Measurements from ENCODE around the gene NVL.
"Not testable (repeated sequence)": the region's sequence is repeated elsewhere in the genome, so short reads cannot be mapped to it uniquely, and the experiment has no call there.

Gene NVL

DNA sequence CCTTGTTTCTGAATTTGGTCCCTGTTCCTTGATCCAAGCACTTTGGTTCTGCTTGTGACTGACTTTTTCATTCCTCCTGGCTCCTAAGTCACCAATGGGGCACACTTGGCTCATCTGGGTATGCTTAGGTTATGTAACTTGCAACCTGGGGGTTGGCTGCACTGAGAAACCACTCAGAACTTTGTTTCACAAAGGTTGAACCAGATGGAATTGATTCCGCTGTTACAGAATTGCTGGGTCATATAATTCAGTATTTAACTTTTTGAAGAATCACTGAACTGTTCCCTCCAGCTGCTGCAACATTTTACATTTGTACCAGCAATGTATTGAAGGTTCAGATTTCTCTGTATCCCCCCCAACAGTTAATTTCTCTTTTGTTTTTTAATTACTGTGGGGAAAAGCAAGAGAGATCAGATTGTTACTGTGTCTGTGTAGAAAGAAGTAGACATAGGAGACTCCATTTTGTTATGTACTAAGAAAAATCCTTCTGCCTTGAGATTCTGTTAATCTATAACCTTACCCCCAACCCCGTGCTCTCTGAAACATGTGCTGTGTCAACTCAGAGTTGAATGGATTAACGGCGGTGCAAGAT, 9.6 kb upstream of the NVL start:
- DNase-seq = no peak
- in situ Hi-C loops (cut with MboI; ENCODE audit: low pct_unique_long_range_greater_than_20kb, low sequenced_read_pairs) = loop anchor here (25.0 kb wide), 1 partner anchor 602 kb away; no protein-coding TSS in a partner anchor

DNA sequence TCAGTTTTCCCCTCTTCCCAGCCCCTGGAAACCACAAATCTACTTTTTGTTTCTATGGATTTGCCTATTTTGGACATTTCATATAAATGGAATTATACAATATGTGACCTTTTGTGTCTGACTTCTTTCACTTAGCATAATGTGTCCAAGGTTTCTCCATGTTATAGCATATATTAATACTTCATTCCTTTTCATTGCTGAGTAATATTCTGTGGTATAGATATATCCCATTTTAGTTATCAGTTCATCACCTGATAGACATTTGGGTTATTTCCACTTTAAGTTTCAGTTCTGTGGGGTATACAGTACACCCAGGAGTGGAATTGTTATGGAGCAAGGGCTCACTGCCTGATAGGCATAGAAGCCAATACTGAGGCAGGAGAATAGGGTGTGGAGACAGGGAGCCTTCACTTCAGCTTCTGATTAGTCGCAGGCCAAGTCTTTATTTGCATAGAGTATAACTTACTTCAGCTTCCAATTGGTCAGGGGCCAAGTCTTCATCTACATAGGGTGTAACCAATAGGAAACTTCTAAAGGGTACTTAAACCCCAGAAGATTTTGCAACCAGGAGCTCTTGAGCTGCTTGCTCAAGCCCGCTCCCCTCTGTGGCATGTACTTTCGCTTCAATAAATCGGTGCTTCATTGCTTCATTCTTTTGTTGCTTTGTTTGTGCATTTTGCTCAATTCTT, 8.3 kb upstream of the NVL start:
- no peak for DNase-seq
- in situ Hi-C loops (cut with MboI; ENCODE audit: low pct_unique_long_range_greater_than_20kb, low sequenced_read_pairs) = loop anchor here (25.0 kb wide), 1 partner anchor 601 kb away; no protein-coding TSS in a partner anchor

- peak; percentile 72 for DNase-seq
- in situ Hi-C loops (cut with MboI; ENCODE audit: low pct_unique_long_range_greater_than_20kb, low sequenced_read_pairs) = loop anchor here (25.0 kb wide), 1 partner anchor 597 kb away; no protein-coding TSS in a partner anchor
Measured at GRCh38 chr1:224333939-224334786, 4.2 kb upstream of the NVL start.

GRCh38 chr1:224333309-224333926, 3.4 kb upstream of the NVL start:
- DNase-seq = peak; percentile 90
- in situ Hi-C loops (cut with MboI; ENCODE audit: low pct_unique_long_range_greater_than_20kb, low sequenced_read_pairs) = loop anchor here (25.0 kb wide), 1 partner anchor 596 kb away; no protein-coding TSS in a partner anchor

GRCh38 chr1:224331824-224332223, 1.9 kb upstream of the NVL start:
- in situ Hi-C loops (cut with MboI; ENCODE audit: low pct_unique_long_range_greater_than_20kb, low sequenced_read_pairs) = loop anchor here (25.0 kb wide), 1 partner anchor 595 kb away; no protein-coding TSS in a partner anchor
- DNase-seq = no peak

DNA sequence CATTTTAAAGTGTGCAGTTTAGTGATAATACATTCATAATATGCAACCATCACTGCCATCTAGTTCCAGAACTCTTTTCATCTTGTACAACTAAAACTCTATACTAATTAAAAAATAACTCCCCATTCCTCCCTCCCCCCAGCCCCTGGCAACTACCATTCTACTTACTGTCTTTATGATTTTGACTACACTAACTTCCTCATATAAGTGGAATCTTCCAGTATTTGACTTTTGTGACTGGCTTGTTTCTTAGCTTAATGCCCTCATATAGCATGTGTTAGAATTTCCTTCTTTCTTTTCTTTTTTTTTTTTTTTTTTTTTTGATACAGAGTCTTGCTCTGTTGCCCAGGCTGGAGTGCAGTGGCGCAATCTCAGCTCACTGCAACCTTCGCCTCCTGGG, 1.4 kb upstream of the NVL start:
- peak; percentile 18 for DNase-seq
- in situ Hi-C loops (cut with MboI; ENCODE audit: low pct_unique_long_range_greater_than_20kb, low sequenced_read_pairs) = loop anchor here (25.0 kb wide), 1 partner anchor 594 kb away; no protein-coding TSS in a partner anchor

- in situ Hi-C loops (cut with MboI; ENCODE audit: low pct_unique_long_range_greater_than_20kb, low sequenced_read_pairs) = loop anchor here (25.0 kb wide), 1 partner anchor 592 kb away; no protein-coding TSS in a partner anchor
- DNase-seq = no peak
Measured at GRCh38 chr1:224329484-224329841, 509 bp downstream of the NVL start.

GRCh38 chr1:224328644-224329043, 1.3 kb downstream of the NVL start:
- in situ Hi-C loops (cut with MboI; ENCODE audit: low pct_unique_long_range_greater_than_20kb, low sequenced_read_pairs) = loop anchor here (25.0 kb wide), 1 partner anchor 591 kb away; no protein-coding TSS in a partner anchor
- DNase-seq = no peak

GRCh38 chr1:224325959-224326358, 4.0 kb downstream of the NVL start:
- in situ Hi-C loops (cut with MboI; ENCODE audit: low pct_unique_long_range_greater_than_20kb, low sequenced_read_pairs) = loop anchor here (25.0 kb wide), 1 partner anchor 589 kb away; no protein-coding TSS in a partner anchor
- no peak for DNase-seq

DNA sequence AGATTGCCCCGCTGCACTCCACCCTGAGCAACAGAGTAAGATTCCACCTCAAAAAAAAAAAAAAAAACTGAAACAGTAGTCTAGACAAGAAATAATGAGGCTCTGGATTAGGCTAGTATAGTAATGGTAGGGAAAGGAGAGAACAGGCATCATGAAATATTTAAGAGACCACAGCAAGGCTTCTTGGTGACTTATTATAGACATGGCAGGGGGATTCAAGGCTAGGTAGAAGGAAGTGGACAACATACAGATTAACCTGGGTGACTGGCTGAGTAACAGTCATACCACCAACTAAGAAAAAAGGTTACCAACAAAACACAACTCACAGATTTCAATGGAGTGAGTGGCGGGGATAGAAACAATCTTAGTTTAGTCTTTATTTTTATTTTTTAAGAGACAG, 8.3 kb downstream of the NVL start:
- no peak for DNase-seq
- in situ Hi-C loops (cut with MboI; ENCODE audit: low pct_unique_long_range_greater_than_20kb, low sequenced_read_pairs) = no loop called here

DNA sequence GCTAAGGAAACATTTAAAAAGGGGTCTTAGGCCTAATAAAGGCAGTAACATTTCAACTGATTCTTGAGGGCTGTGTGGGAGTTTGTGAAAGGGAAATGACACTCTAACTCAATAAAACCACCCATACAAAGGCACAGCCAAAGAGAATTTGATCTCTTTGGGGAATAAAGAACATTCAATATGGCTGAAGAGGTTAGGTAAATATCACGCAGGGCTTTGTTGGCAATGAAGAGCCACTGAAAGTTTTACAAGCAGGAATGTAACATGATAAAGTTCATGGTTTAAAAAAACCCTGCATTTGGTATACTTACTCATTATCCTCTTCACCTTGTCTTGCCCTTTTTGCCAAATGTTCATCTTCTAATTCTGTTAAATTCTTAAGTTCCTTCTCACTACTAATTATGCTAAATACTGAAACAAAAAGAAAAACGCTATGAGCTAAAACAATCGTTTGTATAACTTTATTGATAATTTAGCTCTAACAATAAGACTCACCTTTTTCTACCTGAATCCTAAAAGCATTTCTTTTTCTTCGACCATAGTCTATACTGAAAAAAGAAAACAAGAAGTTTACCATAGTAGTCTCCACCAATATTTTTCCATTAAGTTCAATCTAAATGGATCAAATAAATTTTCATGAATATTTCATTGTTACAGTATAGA, 12.5 kb downstream of the NVL start:
- in situ Hi-C loops (cut with MboI; ENCODE audit: low pct_unique_long_range_greater_than_20kb, low sequenced_read_pairs) = no loop called here
- DNase-seq = no peak

DNA sequence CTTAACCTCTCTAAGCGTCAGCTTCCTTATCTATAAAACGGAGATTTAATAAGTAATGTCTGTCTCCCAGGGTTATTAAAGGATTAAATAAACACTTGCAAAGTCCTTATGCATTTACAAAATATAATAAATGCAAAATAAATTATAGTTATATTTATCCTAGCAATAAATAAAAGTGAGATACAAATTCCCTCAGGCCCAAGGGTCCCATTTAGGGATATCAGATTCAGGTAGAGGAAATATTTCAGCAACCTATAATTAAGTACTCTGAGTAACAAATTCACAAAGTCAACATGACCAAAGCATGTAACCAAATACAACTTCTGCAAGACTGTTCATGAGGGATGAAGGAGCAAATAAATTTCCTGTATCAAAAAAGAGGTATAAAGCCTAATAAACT, 17.9 kb downstream of the NVL start:
- in situ Hi-C loops (cut with MboI; ENCODE audit: low pct_unique_long_range_greater_than_20kb, low sequenced_read_pairs) = no loop called here
- DNase-seq = no peak

GRCh38 chr1:224311503-224311902, 18.5 kb downstream of the NVL start:
- DNase-seq; in situ Hi-C loops (cut with MboI; ENCODE audit: low pct_unique_long_range_greater_than_20kb, low sequenced_read_pairs): not testable (repeated sequence)

DNA sequence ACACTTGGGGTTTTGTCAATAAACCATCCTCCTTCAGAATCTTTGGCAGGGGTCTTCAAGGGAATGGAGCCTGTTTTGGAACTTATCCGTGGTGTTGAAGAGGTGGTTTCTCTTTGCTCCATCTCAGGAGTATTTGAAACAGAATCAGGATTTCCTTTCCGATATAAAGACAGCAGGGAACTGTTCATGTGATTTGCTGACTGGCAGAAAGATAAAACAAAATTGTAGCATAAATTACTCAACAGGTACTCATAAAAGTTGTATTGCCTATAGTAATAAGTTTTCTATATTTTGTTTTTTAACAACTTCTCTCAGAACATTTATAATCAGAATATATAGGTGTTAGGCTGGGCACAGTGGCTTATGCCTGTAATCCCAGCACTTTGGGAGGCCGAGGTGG, 21.9 kb downstream of the NVL start:
- in situ Hi-C loops (cut with MboI; ENCODE audit: low pct_unique_long_range_greater_than_20kb, low sequenced_read_pairs) = no loop called here
- DNase-seq = no peak

DNA sequence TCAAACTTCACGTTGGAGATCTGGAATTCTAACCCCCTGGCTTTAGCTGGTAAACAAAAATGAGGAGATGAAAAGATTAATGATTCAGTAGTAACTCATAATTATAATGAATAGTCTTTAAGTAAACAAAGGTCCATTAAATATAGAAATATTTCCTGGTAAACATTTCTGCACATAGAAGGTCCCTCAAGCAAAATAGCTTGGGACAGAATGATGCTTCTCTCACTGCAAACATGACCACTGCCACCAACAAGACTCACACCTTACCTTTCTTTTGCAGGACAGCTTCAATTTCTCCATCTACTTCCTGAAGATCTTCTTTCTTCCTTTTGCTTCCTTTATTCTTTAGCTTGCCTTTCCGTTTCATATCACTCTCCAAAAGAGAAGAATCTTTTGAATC, 25.2 kb downstream of the NVL start:
- in situ Hi-C loops (cut with MboI; ENCODE audit: low pct_unique_long_range_greater_than_20kb, low sequenced_read_pairs) = no loop called here
- no peak for DNase-seq

DNA sequence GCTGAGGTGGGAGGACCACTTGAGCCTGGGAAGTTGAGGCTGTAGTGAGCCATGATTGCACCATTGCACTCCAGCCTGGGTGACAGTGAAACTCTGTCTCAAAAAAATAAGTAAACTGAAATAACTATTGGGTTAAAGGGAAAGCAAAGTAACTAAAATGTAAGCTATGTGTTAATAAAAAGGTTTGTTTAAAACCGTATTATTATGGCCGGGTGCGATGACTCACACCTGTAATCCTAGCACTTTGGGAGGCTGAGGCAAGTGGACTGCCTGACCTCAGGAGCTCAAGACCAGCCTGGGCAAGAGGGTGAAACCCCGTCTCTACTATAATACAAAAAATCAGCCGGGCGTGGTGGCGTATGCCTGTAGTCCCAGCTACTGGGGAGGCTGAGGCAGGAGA, 27.0 kb downstream of the NVL start:
- DNase-seq = no peak
- in situ Hi-C loops (cut with MboI; ENCODE audit: low pct_unique_long_range_greater_than_20kb, low sequenced_read_pairs) = no loop called here

DNA sequence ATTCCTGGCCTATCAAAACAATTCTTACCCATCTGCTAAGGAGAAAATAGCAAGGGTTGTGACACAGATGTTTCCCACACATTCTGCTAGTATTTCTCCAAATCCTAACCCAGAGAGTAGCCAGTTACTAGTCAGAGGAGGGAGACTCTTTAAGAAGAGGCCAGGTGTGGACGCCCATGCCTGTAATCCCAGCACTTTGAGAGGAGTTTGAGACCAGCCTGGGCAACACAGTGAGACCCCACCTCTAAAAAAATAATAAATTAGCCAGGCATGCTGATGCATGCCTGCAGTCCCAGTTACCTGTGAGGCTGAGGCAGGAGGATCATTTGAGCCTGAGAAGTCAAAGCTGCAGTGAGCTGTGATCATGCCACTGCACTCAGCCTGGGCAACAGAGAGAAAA, 28.6 kb downstream of the NVL start:
- DNase-seq = no peak
- in situ Hi-C loops (cut with MboI; ENCODE audit: low pct_unique_long_range_greater_than_20kb, low sequenced_read_pairs) = no loop called here

- in situ Hi-C loops (cut with MboI; ENCODE audit: low pct_unique_long_range_greater_than_20kb, low sequenced_read_pairs) = no loop called here
- DNase-seq = no peak
Measured at GRCh38 chr1:224300346-224300745, 29.6 kb downstream of the NVL start.
